ENCODE results near the gene PRKCSH.
A peak's percentile ranks its signal among the peaks of the same experiment; 100 is the strongest.

PRKCSH gene

GRCh38 chr19:11435057-11435832 lies at the start of gene PRKCSH, which contains the start of gene ODAD3:
PRKCSH (plus strand) TSS chr19:11435635; CDS start chr19:11436118, 483 bp downstream.
ODAD3 (minus strand) TSS chr19:11435121; CDS start chr19:11435016, 105 bp downstream.
- DNase-seq = peak; percentile 99

GRCh38 chr19:11387162-11388034 lies 48.0 kb upstream of the PRKCSH start:
- peak; percentile 12 to 31 for DNase-seq

GRCh38 chr19:11390359-11390758 lies 45.1 kb upstream of the PRKCSH start:
- DNase-seq = no peak

- no peak for DNase-seq
These were observed 44.3 kb upstream of the PRKCSH start for GRCh38 chr19:11390933-11391680.

- DNase-seq = no peak
These were observed 38.3 kb upstream of the PRKCSH start for GRCh38 chr19:11397089-11397610.

- no peak for DNase-seq
These were observed 35.8 kb upstream of the PRKCSH start for GRCh38 chr19:11399667-11400066.

- no peak for DNase-seq
These were observed 34.6 kb upstream of the PRKCSH start for GRCh38 chr19:11400798-11401197.

- no peak for DNase-seq
These were observed 33.5 kb upstream of the PRKCSH start for GRCh38 chr19:11401808-11402543.

- DNase-seq = no peak
These were observed 30.7 kb upstream of the PRKCSH start for GRCh38 chr19:11404588-11405222.

GRCh38 chr19:11405846-11406643 lies 29.4 kb upstream of the PRKCSH start:
- DNase-seq = no peak

- DNase-seq = peak in 1 of 2 experiments; percentile 18
These were observed 28.7 kb upstream of the PRKCSH start for GRCh38 chr19:11406703-11407236.

- no peak for DNase-seq
These were observed 26.8 kb upstream of the PRKCSH start for GRCh38 chr19:11408591-11408990.

- DNase-seq = no peak
These were observed 24.8 kb upstream of the PRKCSH start for GRCh38 chr19:11410682-11411081.

- DNase-seq = no peak
These were observed 20.9 kb upstream of the PRKCSH start for GRCh38 chr19:11414544-11414943.

GRCh38 chr19:11416346-11417052 lies 18.9 kb upstream of the PRKCSH start:
- no peak for DNase-seq

- no peak for DNase-seq
These were observed 17.3 kb upstream of the PRKCSH start for GRCh38 chr19:11418094-11418548.

GRCh38 chr19:11418549-11419506 lies 16.6 kb upstream of the PRKCSH start, which contains the start of gene RGL3:
RGL3 (minus strand) TSS chr19:11419314; CDS start chr19:11419278, 36 bp downstream.
- DNase-seq = no peak

Data from AML-193 (cell line).